Esophagus squamous epithelium (tissue), 4 donors: ENCODE results near the gene LYZL1.

Source experiments
- POLR2A ChIP-seq, 4 donors: fragments of 450-650 bp; IDR thresholded peaks; one replicate each; pipeline ENCODE4 v1.6.1; 2017; ENCODE audit warnings: antibody characterized with exemption in 4 of 4, mild to moderate bottlenecking in 4 of 4, moderate library complexity in 3 of 4
- TF ChIP-seq, protein P1 (sequence below), 6 experiments: fragments of 450-650 bp in 4 of 6; fragments of 200-600 bp in 2 of 6; sonication (generic) in 2 of 6; IDR thresholded peaks; one replicate each; pipeline ENCODE4 v1.5.1; 2016 to 2019; ENCODE audit warnings: antibody characterized with exemption in 6 of 6, mild to moderate bottlenecking in 4 of 6, moderate library complexity in 4 of 6

DNA sequence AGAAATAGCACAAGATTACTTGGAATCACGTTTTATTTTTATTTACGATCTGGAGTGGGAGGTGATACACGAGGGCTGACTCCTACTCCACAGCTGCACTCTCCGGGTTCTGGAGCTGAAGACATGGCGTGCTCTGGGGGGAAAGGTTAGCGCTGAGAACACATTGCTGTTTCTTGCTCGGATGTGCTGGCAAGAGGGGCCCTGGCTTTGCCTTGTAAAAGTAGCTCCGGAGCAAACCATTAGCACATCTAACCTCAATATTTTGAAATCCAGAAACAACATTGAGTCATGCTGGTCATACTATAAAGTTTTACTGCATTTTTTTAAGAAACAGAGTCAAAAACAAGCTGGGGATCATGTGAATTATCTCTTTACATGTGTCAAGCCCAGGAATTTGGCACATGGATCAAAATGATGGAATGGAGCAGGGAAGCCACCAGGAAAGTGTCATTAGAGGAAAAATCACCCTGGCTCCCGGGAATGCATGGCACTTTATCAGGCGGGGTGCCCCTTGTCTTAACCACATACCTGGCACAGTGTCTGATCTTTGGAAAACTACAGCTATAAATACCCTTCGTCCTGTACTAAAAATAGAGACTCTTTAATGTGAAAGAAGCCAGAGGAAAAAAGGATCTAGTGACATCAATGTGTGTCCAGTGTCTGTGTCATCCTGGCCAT is 31.6 kb upstream of the LYZL1 start:
- TF ChIP-seq, protein P1, sequence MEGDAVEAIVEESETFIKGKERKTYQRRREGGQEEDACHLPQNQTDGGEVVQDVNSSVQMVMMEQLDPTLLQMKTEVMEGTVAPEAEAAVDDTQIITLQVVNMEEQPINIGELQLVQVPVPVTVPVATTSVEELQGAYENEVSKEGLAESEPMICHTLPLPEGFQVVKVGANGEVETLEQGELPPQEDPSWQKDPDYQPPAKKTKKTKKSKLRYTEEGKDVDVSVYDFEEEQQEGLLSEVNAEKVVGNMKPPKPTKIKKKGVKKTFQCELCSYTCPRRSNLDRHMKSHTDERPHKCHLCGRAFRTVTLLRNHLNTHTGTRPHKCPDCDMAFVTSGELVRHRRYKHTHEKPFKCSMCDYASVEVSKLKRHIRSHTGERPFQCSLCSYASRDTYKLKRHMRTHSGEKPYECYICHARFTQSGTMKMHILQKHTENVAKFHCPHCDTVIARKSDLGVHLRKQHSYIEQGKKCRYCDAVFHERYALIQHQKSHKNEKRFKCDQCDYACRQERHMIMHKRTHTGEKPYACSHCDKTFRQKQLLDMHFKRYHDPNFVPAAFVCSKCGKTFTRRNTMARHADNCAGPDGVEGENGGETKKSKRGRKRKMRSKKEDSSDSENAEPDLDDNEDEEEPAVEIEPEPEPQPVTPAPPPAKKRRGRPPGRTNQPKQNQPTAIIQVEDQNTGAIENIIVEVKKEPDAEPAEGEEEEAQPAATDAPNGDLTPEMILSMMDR (IDR thresholded peaks at IDR 0.05): no peak
- no peak for TF ChIP-seq POLR2A (IDR thresholded peaks at IDR 0.05)
